ENCODE data around the gene ANXA1. TPM values are rescaled to one million over a fixed set of nuclear protein-coding genes. Genes with fewer than 3 reads are reported as not detected.

The ANXA1 gene
- total and polyA plus RNA-seq, 2 experiments from 2014 or later, result 4.9 to 5.8 TPM

DNA sequence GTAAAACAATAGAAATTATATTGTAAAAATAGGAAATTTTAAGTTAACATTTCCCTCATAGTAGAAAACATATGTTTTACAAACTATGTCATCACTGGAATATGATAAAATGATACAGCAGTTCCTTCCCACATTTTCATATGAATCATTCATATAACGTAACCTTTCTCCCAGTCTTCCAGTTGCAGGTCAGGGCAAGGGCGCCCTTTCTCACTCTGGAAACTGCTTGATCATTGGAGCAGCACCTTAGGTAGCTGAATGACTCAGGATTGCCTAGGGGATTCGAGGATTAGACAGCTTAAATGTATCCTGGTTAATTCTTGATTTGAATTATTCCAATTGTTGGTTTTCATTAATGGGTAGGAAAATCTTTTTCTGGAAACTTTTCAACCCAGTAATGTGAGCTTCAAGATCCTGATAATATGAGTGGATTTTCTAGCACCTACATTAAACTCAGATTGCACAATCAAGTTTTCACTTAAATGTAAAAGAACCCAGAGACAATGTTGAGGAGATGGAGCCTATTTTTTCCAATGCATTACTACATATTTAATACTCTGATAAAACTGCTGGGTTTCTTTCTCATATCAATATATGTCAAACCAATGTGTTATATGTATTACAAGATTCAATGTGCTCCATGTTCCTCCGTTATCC lies 32.6 kb upstream of the ANXA1 start:
- Histone ChIP-seq H3K9me2 (ENCODE audit: insufficient read depth) (no peaks in the 10 kb centered on the region), H3K27me3 (ENCODE audit: insufficient read depth) (no peaks in the 10 kb centered on the region), H4K20me1 (replicated peaks; ENCODE audit: insufficient read depth) (no peaks in the 10 kb centered on the region), H3F3A (replicated peaks; ENCODE audit: low read depth) (no peaks in the 10 kb centered on the region), H2AFZ (no peak overlapping the region), H3K27ac (ENCODE audit: low read depth) (no peak overlapping the region), H3K4me3 (no peak overlapping the region), H3K4me1 (ENCODE audit: insufficient read depth) (no peaks in the 10 kb centered on the region), H3K79me2 (replicated peaks; ENCODE audit: insufficient read depth) (no peaks in the 10 kb centered on the region), H3K4me2 (no peak overlapping the region), H3K36me3 (ENCODE audit: insufficient read depth) (no peaks in the 10 kb centered on the region)
- Mint-ChIP-seq H3K4me1 (no peaks in the 10 kb centered on the region), H3K9me3 (no peaks in the 10 kb centered on the region), H3K36me3 (ENCODE audit: low read depth) (no peaks in the 10 kb centered on the region), H3K4me3 (no peak overlapping the region), H3K27ac (no peak overlapping the region; the same call in 1 of the 2 replicates), H3K27me3 (ENCODE audit: insufficient read depth, low read depth, poor library complexity) (no peaks in the 10 kb centered on the region)
- ATAC-seq (no peak), DNase-seq (ENCODE audit: low spot score) (no peak)
- TF ChIP-seq CREB1 (CRISPR knock-in tag; IDR thresholded peaks at IDR 0.05; ENCODE audit: low read depth) (no peak), ZNF331 (CRISPR knock-in tag; IDR thresholded peaks at IDR 0.05; ENCODE audit: low read depth) (no peak), ZNF114 (CRISPR knock-in tag; IDR thresholded peaks at IDR 0.05) (no peak), EZH2 (IDR thresholded peaks at IDR 0.05; ENCODE audit: low read depth, unreplicated experiment) (no peak), STAT1 (IDR thresholded peaks at IDR 0.05; ENCODE audit: unreplicated experiment) (no peak), NANOG (IDR thresholded peaks at IDR 0.05; ENCODE audit: borderline replicate concordance) (no peak), EZH2phosphoT487 (IDR thresholded peaks at IDR 0.05; ENCODE audit: unreplicated experiment) (no peak), JUNB (IDR thresholded peaks at IDR 0.05; ENCODE audit: unreplicated experiment) (no peak), POLR2AphosphoS5 (IDR thresholded peaks at IDR 0.05; ENCODE audit: low read depth) (no peak)
- TF ChIP-seq, protein P1, sequence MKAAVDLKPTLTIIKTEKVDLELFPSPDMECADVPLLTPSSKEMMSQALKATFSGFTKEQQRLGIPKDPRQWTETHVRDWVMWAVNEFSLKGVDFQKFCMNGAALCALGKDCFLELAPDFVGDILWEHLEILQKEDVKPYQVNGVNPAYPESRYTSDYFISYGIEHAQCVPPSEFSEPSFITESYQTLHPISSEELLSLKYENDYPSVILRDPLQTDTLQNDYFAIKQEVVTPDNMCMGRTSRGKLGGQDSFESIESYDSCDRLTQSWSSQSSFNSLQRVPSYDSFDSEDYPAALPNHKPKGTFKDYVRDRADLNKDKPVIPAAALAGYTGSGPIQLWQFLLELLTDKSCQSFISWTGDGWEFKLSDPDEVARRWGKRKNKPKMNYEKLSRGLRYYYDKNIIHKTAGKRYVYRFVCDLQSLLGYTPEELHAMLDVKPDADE (IDR thresholded peaks at IDR 0.05), result no peak
- TF ChIP-seq, protein P2, sequence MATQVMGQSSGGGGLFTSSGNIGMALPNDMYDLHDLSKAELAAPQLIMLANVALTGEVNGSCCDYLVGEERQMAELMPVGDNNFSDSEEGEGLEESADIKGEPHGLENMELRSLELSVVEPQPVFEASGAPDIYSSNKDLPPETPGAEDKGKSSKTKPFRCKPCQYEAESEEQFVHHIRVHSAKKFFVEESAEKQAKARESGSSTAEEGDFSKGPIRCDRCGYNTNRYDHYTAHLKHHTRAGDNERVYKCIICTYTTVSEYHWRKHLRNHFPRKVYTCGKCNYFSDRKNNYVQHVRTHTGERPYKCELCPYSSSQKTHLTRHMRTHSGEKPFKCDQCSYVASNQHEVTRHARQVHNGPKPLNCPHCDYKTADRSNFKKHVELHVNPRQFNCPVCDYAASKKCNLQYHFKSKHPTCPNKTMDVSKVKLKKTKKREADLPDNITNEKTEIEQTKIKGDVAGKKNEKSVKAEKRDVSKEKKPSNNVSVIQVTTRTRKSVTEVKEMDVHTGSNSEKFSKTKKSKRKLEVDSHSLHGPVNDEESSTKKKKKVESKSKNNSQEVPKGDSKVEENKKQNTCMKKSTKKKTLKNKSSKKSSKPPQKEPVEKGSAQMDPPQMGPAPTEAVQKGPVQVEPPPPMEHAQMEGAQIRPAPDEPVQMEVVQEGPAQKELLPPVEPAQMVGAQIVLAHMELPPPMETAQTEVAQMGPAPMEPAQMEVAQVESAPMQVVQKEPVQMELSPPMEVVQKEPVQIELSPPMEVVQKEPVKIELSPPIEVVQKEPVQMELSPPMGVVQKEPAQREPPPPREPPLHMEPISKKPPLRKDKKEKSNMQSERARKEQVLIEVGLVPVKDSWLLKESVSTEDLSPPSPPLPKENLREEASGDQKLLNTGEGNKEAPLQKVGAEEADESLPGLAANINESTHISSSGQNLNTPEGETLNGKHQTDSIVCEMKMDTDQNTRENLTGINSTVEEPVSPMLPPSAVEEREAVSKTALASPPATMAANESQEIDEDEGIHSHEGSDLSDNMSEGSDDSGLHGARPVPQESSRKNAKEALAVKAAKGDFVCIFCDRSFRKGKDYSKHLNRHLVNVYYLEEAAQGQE (IDR thresholded peaks at IDR 0.05; ENCODE audit: unreplicated experiment), result no peak
- TF ChIP-seq, protein P3, sequence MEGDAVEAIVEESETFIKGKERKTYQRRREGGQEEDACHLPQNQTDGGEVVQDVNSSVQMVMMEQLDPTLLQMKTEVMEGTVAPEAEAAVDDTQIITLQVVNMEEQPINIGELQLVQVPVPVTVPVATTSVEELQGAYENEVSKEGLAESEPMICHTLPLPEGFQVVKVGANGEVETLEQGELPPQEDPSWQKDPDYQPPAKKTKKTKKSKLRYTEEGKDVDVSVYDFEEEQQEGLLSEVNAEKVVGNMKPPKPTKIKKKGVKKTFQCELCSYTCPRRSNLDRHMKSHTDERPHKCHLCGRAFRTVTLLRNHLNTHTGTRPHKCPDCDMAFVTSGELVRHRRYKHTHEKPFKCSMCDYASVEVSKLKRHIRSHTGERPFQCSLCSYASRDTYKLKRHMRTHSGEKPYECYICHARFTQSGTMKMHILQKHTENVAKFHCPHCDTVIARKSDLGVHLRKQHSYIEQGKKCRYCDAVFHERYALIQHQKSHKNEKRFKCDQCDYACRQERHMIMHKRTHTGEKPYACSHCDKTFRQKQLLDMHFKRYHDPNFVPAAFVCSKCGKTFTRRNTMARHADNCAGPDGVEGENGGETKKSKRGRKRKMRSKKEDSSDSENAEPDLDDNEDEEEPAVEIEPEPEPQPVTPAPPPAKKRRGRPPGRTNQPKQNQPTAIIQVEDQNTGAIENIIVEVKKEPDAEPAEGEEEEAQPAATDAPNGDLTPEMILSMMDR (conservative IDR thresholded peaks at IDR 0.05; ENCODE audit: low read depth in 2 of 2), result no peak
- TF ChIP-seq, protein P4, sequence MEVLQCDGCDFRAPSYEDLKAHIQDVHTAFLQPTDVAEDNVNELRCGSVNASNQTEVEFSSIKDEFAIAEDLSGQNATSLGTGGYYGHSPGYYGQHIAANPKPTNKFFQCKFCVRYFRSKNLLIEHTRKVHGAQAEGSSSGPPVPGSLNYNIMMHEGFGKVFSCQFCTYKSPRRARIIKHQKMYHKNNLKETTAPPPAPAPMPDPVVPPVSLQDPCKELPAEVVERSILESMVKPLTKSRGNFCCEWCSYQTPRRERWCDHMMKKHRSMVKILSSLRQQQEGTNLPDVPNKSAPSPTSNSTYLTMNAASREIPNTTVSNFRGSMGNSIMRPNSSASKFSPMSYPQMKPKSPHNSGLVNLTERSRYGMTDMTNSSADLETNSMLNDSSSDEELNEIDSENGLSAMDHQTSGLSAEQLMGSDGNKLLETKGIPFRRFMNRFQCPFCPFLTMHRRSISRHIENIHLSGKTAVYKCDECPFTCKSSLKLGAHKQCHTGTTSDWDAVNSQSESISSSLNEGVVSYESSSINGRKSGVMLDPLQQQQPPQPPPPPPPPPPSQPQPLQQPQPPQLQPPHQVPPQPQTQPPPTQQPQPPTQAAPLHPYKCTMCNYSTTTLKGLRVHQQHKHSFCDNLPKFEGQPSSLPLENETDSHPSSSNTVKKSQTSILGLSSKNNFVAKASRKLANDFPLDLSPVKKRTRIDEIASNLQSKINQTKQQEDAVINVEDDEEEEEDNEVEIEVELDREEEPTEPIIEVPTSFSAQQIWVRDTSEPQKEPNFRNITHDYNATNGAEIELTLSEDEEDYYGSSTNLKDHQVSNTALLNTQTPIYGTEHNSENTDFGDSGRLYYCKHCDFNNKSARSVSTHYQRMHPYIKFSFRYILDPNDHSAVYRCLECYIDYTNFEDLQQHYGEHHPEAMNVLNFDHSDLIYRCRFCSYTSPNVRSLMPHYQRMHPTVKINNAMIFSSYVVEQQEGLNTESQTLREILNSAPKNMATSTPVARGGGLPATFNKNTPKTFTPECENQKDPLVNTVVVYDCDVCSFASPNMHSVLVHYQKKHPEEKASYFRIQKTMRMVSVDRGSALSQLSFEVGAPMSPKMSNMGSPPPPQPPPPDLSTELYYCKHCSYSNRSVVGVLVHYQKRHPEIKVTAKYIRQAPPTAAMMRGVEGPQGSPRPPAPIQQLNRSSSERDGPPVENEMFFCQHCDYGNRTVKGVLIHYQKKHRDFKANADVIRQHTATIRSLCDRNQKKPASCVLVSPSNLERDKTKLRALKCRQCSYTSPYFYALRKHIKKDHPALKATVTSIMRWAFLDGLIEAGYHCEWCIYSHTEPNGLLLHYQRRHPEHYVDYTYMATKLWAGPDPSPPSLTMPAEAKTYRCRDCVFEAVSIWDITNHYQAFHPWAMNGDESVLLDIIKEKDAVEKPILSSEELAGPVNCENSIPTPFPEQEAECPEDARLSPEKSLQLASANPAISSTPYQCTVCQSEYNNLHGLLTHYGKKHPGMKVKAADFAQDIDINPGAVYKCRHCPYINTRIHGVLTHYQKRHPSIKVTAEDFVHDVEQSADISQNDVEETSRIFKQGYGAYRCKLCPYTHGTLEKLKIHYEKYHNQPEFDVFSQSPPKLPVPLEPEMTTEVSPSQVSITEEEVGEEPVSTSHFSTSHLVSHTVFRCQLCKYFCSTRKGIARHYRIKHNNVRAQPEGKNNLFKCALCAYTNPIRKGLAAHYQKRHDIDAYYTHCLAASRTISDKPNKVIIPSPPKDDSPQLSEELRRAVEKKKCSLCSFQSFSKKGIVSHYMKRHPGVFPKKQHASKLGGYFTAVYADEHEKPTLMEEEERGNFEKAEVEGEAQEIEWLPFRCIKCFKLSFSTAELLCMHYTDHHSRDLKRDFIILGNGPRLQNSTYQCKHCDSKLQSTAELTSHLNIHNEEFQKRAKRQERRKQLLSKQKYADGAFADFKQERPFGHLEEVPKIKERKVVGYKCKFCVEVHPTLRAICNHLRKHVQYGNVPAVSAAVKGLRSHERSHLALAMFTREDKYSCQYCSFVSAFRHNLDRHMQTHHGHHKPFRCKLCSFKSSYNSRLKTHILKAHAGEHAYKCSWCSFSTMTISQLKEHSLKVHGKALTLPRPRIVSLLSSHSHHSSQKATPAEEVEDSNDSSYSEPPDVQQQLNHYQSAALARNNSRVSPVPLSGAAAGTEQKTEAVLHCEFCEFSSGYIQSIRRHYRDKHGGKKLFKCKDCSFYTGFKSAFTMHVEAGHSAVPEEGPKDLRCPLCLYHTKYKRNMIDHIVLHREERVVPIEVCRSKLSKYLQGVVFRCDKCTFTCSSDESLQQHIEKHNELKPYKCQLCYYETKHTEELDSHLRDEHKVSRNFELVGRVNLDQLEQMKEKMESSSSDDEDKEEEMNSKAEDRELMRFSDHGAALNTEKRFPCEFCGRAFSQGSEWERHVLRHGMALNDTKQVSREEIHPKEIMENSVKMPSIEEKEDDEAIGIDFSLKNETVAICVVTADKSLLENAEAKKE (CRISPR knock-in tag; IDR thresholded peaks at IDR 0.05), result no peak
